ENCODE results near the gene KLF6. TPM values are rescaled to one million over a fixed set of nuclear protein-coding genes. Genes with fewer than 3 reads are reported as not detected.

Gene KLF6
- total and polyA plus RNA-seq, 4 donors = 44.2 to 384 (median 165) TPM

- 1 to 6% methylated on average over 14 of the region's 14 CpGs for WGBS, 2 donors
- Histone ChIP-seq H3K27me3 (ENCODE audit: control insufficient read depth in 1 of 2, insufficient read depth in 2 of 2, low read length in 1 of 2) (no peaks in the 10 kb centered on the region), H3K4me1 (ENCODE audit: control insufficient read depth in 1 of 2, insufficient read depth in 2 of 2, low read length in 2 of 2) (peaks cover 2 to 7% of the 10 kb centered on the region in 2 donors), H3K4me3 (ENCODE audit: low read length in 2 of 2) (peak overlapping the region; percentile 21 to 63), H3K27ac (ENCODE audit: low read depth in 1 of 2, low read length in 2 of 2) (peak overlapping the region in 1 of 2 donors; percentile 89), H3K9me3 (ENCODE audit: control insufficient read depth, low read length) (no peaks in the 10 kb centered on the region), H3K36me3 (ENCODE audit: control insufficient read depth in 1 of 2, insufficient read depth in 2 of 2, low read length in 1 of 2) (no peaks in the 10 kb centered on the region)
- peak; percentile 61 for ATAC-seq (ENCODE audit: low FRiP score)
- peak in 1 of 2 donors; percentile 60 for DNase-seq
- intact Hi-C loops (cut with DNase I) = no loop called here
Observed at GRCh38 chr10:3828404-3829155, 43.6 kb upstream of the KLF6 start.

DNA sequence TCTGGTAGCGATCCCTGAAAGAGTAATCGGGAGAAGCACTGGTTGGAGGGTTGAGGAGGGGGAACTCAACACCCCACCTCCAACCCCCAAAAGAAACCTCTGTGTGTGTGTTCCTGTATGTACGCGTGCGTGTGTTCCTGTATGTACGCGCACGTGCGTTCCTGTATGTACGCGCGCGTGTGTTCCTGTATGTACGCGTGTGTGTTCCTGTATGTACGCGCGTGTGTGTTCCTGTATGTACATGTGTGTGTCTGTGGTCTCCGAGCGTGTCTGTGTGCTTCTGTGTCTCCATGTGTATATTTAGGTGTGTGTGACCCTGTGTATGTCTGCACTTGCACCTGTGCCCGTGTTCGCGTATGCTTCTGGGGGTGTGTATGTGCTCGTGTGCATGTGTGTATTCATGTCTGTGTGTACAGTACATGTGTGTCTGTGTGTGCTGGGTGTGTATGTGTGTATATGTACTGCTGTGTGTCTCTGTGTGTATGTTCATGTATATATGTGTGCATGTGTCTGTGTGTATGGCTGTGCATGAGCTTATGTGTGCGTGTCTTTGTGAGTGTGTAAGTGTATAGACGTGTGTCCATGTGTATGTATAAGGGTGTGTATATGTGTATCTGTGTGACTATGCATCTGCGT lies 42.9 kb upstream of the KLF6 start:
- no peak for DNase-seq
- Histone ChIP-seq H3K36me3 (ENCODE audit: control insufficient read depth in 1 of 2, insufficient read depth in 2 of 2, low read length in 1 of 2) (no peaks in the 10 kb centered on the region), H3K27me3 (ENCODE audit: control insufficient read depth in 1 of 2, insufficient read depth in 2 of 2, low read length in 1 of 2) (no peaks in the 10 kb centered on the region), H3K27ac (ENCODE audit: low read depth in 1 of 2, low read length in 2 of 2) (peak overlapping the region in 1 of 2 donors; percentile 89), H3K4me1 (ENCODE audit: control insufficient read depth in 1 of 2, insufficient read depth in 2 of 2, low read length in 2 of 2) (peaks cover 2 to 7% of the 10 kb centered on the region in 2 donors), H3K4me3 (ENCODE audit: low read length in 2 of 2) (no peak overlapping the region), H3K9me3 (ENCODE audit: control insufficient read depth, low read length) (no peaks in the 10 kb centered on the region)
- ATAC-seq (ENCODE audit: low FRiP score) = peak; percentile 9
- WGBS, 2 donors = 94% methylated on average over 27 of the region's 27 CpGs
- intact Hi-C loops (cut with DNase I) = no loop called here

- Histone ChIP-seq H3K36me3 (ENCODE audit: control insufficient read depth in 1 of 2, insufficient read depth in 2 of 2, low read length in 1 of 2) (no peaks in the 10 kb centered on the region), H3K4me1 (ENCODE audit: control insufficient read depth in 1 of 2, insufficient read depth in 2 of 2, low read length in 2 of 2) (peaks cover 2 to 7% of the 10 kb centered on the region in 2 donors), H3K9me3 (ENCODE audit: control insufficient read depth, low read length) (no peaks in the 10 kb centered on the region), H3K27ac (ENCODE audit: low read depth in 1 of 2, low read length in 2 of 2) (no peak overlapping the region), H3K4me3 (ENCODE audit: low read length in 2 of 2) (no peak overlapping the region), H3K27me3 (ENCODE audit: control insufficient read depth in 1 of 2, insufficient read depth in 2 of 2, low read length in 1 of 2) (no peaks in the 10 kb centered on the region)
- no peak for DNase-seq
- 92 to 93% methylated on average over 10 of the region's 10 CpGs for WGBS, 2 donors
- intact Hi-C loops (cut with DNase I) = no loop called here
- no peak for ATAC-seq (ENCODE audit: low FRiP score)
Observed at GRCh38 chr10:3827266-3827665, 42.3 kb upstream of the KLF6 start.

DNA sequence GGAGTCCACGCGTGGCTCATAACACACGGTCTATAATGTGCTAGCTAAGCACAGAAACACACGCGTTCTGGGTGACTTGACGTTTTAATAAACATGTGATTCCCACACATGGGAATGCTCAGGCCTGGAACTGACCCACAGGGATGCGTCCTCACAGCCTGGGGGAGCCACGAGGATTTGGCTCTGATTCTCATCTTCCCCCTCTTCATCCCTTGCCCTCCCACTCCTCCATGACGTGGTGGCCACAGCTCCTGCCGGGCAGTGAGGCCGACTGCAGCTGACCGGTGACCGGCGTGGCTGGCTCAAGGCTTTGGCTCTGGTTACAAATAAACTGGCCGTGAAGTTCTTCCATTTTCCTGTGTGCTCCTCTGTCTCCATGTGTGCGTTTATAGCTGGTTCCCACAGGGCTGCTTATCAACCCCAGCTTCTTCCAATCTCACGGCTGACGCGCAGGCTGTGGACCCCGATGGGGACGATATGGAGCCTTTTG lies 40.9 kb upstream of the KLF6 start:
- intact Hi-C loops (cut with DNase I) = no loop called here
- no peaks in the 10 kb centered on the region for H3K27me3 ChIP-seq (ENCODE audit: control insufficient read depth in 1 of 2, insufficient read depth in 2 of 2, low read length in 1 of 2)
- WGBS, 2 donors = 86 to 90% methylated on average over 21 of the region's 21 CpGs
- no peaks in the 10 kb centered on the region for H3K9me3 ChIP-seq (ENCODE audit: control insufficient read depth, low read length)
- ATAC-seq (ENCODE audit: low FRiP score) = no peak
- no peak overlapping the region for H3K4me3 ChIP-seq (ENCODE audit: low read length in 2 of 2)
- DNase-seq = no peak
- no peaks in the 10 kb centered on the region for H3K36me3 ChIP-seq (ENCODE audit: control insufficient read depth in 1 of 2, insufficient read depth in 2 of 2, low read length in 1 of 2)
- H3K4me1 ChIP-seq (ENCODE audit: control insufficient read depth in 1 of 2, insufficient read depth in 2 of 2, low read length in 2 of 2) = peaks cover 2 to 5% of the 10 kb centered on the region in 2 donors
- no peak overlapping the region for H3K27ac ChIP-seq (ENCODE audit: low read depth in 1 of 2, low read length in 2 of 2)

DNA sequence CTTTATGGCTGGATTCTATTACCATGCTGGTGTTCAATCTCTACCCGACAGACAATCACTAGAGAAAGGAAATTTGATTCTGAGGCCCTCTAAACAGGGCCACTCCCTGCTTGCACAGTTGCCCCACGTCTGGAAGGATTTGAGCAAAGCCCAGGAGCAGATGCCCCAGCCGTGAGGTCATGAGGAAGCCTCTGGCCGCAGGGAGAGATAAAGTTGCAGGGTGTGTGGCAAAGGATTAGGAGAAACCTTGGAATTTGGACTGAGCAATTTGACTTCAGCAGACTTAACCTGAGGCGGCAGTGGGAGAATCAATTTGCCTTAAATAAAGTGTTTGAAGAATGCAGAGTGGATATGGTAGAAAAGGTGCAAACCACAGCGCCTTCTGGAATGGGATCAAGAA lies 40.2 kb upstream of the KLF6 start:
- H3K9me3 ChIP-seq (ENCODE audit: control insufficient read depth, low read length) = no peaks in the 10 kb centered on the region
- 57 to 58% methylated on average over 6 of the region's 6 CpGs for WGBS, 2 donors
- intact Hi-C loops (cut with DNase I) = no loop called here
- H3K27me3 ChIP-seq (ENCODE audit: control insufficient read depth in 1 of 2, insufficient read depth in 2 of 2, low read length in 1 of 2) = no peaks in the 10 kb centered on the region
- H3K4me3 ChIP-seq (ENCODE audit: low read length in 2 of 2) = no peak overlapping the region
- no peak for DNase-seq
- no peak overlapping the region for H3K27ac ChIP-seq (ENCODE audit: low read depth in 1 of 2, low read length in 2 of 2)
- H3K36me3 ChIP-seq (ENCODE audit: control insufficient read depth in 1 of 2, insufficient read depth in 2 of 2, low read length in 1 of 2) = no peaks in the 10 kb centered on the region
- no peak for ATAC-seq (ENCODE audit: low FRiP score)
- peaks cover 2 to 4% of the 10 kb centered on the region in 2 donors for H3K4me1 ChIP-seq (ENCODE audit: control insufficient read depth in 1 of 2, insufficient read depth in 2 of 2, low read length in 2 of 2)

DNA sequence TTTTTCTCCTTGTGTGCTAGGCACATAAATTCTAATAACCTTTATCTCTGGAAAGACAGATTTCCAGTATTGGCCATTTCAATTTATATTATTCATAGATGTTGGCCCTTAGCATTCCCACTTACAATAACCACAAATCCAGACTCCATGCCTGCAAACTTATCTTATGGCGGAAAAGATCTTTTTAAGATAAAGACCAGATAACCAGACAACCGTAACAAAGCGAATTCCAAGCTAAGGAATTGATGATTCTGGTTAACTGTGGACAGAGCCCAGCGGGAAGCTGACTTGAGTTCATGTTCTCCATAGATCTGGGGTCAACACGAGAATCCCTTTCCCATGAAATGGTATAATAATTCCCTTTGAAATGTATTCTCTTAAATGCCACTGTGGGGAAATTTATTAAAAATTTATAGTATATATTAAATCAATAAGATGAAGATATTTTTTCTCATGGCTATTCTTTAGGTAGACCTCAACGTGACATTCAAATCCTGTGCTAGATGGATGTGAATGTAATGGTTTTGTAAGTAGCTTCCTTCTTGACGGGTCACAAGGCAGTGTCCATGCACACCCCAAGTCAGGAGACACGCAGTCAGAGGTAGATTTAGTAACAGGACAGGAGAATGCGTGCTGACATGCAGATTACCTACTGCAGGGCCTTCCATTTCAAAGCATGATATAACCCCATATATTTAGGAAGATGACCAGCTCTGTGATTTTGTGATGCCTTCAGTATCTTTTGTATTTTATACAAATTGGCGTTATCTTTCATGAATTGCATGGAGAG lies 37.7 kb upstream of the KLF6 start:
- Histone ChIP-seq H3K36me3 (ENCODE audit: control insufficient read depth in 1 of 2, insufficient read depth in 2 of 2, low read length in 1 of 2) (no peaks in the 10 kb centered on the region), H3K4me1 (ENCODE audit: control insufficient read depth in 1 of 2, insufficient read depth in 2 of 2, low read length in 2 of 2) (no peaks in the 10 kb centered on the region), H3K27me3 (ENCODE audit: control insufficient read depth in 1 of 2, insufficient read depth in 2 of 2, low read length in 1 of 2) (no peaks in the 10 kb centered on the region), H3K4me3 (ENCODE audit: low read length in 2 of 2) (no peak overlapping the region), H3K9me3 (ENCODE audit: control insufficient read depth, low read length) (no peaks in the 10 kb centered on the region), H3K27ac (ENCODE audit: low read depth in 1 of 2, low read length in 2 of 2) (no peak overlapping the region)
- intact Hi-C loops (cut with DNase I) = no loop called here
- ATAC-seq (ENCODE audit: low FRiP score) (no peak), DNase-seq (no peak)
- 96 to 98% methylated on average over 10 of the region's 10 CpGs for WGBS, 2 donors

DNA sequence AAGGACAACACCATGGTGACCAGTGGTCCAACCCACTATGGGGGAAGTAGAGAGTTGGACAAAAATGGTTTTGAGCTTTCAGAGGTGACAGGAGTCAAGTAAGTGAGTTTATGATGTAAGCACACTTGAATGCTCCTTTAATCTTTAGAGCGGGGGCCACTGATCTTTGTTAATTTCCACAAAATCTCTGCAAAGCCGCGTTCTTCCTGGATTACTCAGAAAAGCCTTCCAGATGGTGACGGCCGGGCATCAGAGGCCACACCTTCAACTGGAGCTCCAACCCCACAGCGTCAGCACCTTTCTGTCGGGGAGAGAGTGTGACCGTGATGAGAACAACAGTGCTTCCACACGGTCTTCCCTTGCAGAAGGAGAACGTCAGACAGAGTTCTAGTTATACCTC lies 35.2 kb upstream of the KLF6 start:
- no peak overlapping the region for H3K27ac ChIP-seq (ENCODE audit: low read depth in 1 of 2, low read length in 2 of 2)
- H3K27me3 ChIP-seq (ENCODE audit: control insufficient read depth in 1 of 2, insufficient read depth in 2 of 2, low read length in 1 of 2) = no peaks in the 10 kb centered on the region
- H3K4me3 ChIP-seq (ENCODE audit: low read length in 2 of 2) = no peak overlapping the region
- intact Hi-C loops (cut with DNase I) = no loop called here
- no peaks in the 10 kb centered on the region for H3K9me3 ChIP-seq (ENCODE audit: control insufficient read depth, low read length)
- ATAC-seq (ENCODE audit: low FRiP score) (no peak), DNase-seq (no peak)
- WGBS, 2 donors = 90 to 92% methylated on average over 10 of the region's 10 CpGs
- H3K4me1 ChIP-seq (ENCODE audit: control insufficient read depth in 1 of 2, insufficient read depth in 2 of 2, low read length in 2 of 2) = no peaks in the 10 kb centered on the region
- no peaks in the 10 kb centered on the region for H3K36me3 ChIP-seq (ENCODE audit: control insufficient read depth in 1 of 2, insufficient read depth in 2 of 2, low read length in 1 of 2)

DNA sequence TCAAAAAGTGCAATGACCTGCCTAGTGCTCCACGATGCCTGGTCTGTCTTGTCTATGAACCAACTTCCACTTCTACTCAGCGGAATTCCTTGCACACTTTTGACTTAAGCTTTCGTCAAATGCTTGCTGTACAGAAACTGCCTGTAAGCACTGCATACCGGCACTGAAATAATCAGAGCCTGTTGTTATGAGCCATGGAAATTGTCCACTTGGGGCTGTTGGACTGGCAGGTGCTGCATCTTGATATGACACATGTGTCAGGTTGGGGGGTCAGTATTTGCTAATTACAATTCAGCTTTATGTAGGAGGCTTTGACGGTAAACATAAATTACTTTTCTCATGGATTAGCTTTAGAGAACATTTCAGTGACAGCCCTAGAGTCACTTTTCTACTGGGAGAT lies 32.0 kb upstream of the KLF6 start:
- no peak overlapping the region for H3K4me3 ChIP-seq (ENCODE audit: low read length in 2 of 2)
- DNase-seq (no peak), ATAC-seq (ENCODE audit: low FRiP score) (no peak)
- H3K27me3 ChIP-seq (ENCODE audit: control insufficient read depth in 1 of 2, insufficient read depth in 2 of 2, low read length in 1 of 2) = no peaks in the 10 kb centered on the region
- WGBS, 2 donors = 87 to 89% methylated on average over 5 of the region's 5 CpGs
- no peaks in the 10 kb centered on the region for H3K9me3 ChIP-seq (ENCODE audit: control insufficient read depth, low read length)
- intact Hi-C loops (cut with DNase I) = no loop called here
- H3K36me3 ChIP-seq (ENCODE audit: control insufficient read depth in 1 of 2, insufficient read depth in 2 of 2, low read length in 1 of 2) = no peaks in the 10 kb centered on the region
- no peaks in the 10 kb centered on the region for H3K4me1 ChIP-seq (ENCODE audit: control insufficient read depth in 1 of 2, insufficient read depth in 2 of 2, low read length in 2 of 2)
- H3K27ac ChIP-seq (ENCODE audit: low read depth in 1 of 2, low read length in 2 of 2) = no peak overlapping the region
